Choroid plexus epithelial cell (primary cell): Measurements from ENCODE around the gene HAUS8.
A peak's percentile ranks its signal among the peaks of the same experiment; 100 is the strongest.

Experiments used
- DNase-seq: peaks from one replicate; pipeline ENCODE4 v3.0.0-alpha.2; 2010; ENCODE audit warnings: low read depth
- H3K4me3 ChIP-seq: 2 replicates; pipeline ENCODE4 v1.5.1; 2011; ENCODE audit warnings: low read depth, mild to moderate bottlenecking, control low read depth, low read length, moderate library complexity
- TF ChIP-seq, protein P1 (sequence below): conservative IDR thresholded peaks from 2 replicates; pipeline ENCODE4 v1.5.1; 2011; ENCODE audit warnings: low read depth, mild to moderate bottlenecking, control low read depth, inconsistent platforms, low read length, moderate library complexity

HAUS8 gene

DNA sequence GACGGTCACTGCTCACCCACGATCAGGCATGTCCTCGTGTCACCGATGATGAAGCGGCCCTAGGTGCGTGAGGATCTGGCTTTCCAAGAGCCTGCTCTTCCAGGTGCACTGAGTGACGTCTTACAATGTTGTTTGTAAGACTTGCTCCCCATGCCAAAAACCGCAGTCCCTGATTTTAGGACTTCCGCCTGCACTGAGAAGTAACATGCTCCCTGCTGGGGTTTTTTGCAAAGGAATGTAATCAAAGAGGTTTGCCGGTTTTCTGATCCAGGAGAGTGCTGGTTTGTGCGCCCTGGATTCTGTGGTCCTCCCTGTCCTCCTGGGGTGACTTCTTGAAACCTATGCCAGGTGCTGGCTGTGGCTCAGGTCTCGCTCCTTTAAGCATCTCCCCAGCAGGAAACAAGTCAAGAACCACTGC lies 39.2 kb upstream of the HAUS8 start:
- DNase-seq: peak; percentile 67
- H3K4me3 ChIP-seq: no peak overlapping the region
- TF ChIP-seq, protein P1, sequence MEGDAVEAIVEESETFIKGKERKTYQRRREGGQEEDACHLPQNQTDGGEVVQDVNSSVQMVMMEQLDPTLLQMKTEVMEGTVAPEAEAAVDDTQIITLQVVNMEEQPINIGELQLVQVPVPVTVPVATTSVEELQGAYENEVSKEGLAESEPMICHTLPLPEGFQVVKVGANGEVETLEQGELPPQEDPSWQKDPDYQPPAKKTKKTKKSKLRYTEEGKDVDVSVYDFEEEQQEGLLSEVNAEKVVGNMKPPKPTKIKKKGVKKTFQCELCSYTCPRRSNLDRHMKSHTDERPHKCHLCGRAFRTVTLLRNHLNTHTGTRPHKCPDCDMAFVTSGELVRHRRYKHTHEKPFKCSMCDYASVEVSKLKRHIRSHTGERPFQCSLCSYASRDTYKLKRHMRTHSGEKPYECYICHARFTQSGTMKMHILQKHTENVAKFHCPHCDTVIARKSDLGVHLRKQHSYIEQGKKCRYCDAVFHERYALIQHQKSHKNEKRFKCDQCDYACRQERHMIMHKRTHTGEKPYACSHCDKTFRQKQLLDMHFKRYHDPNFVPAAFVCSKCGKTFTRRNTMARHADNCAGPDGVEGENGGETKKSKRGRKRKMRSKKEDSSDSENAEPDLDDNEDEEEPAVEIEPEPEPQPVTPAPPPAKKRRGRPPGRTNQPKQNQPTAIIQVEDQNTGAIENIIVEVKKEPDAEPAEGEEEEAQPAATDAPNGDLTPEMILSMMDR: no peak

DNA sequence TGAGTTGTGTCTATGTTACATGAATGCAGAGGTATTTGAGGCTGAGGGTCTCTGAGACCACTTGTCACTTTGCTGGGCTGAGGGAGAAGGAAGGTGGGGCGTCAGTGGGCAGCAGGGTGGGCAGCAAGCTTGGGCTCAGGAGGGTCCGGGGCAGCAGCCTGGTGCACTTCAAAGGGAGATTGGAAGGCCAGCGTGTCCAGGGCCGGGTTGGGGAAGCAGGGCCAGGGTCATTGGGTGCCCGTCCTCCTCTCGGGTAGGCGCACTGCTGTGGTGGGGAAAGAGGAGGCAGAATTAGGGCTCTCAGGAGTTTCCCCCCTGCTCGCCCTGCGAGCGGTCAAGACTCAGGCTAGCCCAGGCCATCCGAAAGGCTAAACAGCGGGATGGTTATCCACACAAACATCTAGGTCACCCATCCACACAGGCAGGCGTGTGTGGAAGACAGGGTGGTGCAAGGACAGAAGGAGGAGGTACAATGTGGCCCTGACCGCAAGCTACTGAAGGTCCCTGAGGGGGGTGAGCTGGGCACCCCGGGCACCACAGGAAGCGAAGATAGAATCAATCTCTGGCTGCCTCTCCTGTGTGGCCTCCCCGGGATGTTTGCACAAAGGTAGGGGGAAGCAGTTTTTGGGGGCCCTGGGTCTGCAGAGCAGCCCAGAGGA lies 38.0 kb upstream of the HAUS8 start:
- no peak overlapping the region for H3K4me3 ChIP-seq
- no peak for DNase-seq
- TF ChIP-seq, protein P1: no peak

DNA sequence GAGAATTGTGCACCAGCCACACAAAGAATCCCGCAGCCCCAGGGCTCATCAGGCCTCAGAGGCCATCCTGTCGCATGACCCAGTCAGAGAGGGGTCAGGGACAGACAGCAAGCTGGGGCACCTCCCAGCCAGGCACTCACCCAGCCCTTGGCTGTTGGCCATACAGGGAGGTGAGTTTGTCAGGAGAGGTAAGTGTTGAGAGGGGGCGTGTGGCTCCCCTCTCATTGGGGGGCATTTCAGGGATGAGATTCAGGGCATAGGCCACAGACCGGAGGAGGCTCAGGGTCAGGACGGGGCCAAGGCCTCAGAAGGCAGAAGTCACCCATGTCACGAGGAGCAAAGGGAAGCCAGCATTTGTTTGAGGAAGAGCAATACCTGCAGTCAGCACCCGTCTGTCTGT lies 37.4 kb upstream of the HAUS8 start:
- DNase-seq: no peak
- H3K4me3 ChIP-seq: no peak overlapping the region
- TF ChIP-seq, protein P1: no peak

DNA sequence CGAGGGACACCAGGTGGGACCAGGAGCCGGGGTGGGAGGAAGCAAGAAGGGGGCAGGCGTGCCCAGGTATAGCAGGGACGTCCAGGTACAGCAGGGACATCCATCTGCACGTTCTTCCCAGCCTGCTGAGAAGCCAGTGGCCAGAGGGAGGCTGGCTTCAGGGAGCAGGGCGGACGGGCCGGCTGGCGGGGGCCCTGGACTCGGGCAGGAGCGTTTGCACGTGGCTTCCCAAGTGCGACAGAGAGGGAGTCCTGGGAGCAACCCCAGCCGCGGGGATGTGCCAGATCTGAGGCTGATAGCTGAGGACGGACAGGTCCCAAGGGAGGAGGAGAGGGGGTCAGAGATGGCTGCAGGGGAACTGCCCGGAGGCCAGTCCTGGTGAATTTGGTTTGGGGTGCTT lies 37.0 kb upstream of the HAUS8 start:
- no peak for DNase-seq
- TF ChIP-seq, protein P1: no peak
- H3K4me3 ChIP-seq: no peak overlapping the region

DNA sequence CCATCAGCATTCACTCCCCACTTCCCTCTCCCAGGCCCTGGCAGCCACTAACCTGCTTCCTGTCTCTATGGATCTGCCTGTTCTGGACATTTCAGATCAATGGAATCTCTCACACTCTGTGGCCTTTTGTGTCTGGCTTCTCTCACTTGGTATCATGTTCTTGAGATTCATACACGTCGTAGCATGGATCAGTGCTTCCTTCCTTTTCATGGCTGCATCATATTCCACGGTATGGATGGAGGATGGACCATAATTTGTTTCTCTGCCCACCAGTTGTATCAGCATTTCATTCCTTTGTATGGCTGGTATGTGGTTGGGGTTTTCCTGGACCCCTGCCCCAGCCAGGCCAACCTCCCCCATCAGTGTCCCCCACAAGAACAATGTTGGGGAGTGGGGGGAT lies 36.5 kb upstream of the HAUS8 start:
- no peak overlapping the region for H3K4me3 ChIP-seq
- TF ChIP-seq, protein P1: no peak
- no peak for DNase-seq

DNA sequence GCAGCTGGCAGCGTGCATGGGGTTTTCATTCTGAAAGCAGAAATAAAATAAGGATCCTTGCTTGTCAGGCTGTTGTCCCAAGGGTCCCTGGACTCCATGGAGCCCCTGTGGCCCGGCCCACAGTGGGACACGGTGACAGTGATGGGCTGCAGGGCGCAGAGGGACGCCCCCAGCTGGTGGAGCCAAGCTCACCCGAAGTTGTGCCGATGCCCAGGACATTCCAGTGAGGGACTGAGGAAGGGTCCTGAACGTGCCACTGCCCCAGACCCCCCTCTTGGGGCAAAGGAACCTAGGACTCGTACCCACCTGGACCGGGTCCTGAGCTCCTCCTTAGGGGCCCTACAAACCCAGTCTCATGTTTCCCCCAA lies 35.3 kb upstream of the HAUS8 start:
- H3K4me3 ChIP-seq: no peak overlapping the region
- TF ChIP-seq, protein P1: no peak
- DNase-seq: no peak

DNA sequence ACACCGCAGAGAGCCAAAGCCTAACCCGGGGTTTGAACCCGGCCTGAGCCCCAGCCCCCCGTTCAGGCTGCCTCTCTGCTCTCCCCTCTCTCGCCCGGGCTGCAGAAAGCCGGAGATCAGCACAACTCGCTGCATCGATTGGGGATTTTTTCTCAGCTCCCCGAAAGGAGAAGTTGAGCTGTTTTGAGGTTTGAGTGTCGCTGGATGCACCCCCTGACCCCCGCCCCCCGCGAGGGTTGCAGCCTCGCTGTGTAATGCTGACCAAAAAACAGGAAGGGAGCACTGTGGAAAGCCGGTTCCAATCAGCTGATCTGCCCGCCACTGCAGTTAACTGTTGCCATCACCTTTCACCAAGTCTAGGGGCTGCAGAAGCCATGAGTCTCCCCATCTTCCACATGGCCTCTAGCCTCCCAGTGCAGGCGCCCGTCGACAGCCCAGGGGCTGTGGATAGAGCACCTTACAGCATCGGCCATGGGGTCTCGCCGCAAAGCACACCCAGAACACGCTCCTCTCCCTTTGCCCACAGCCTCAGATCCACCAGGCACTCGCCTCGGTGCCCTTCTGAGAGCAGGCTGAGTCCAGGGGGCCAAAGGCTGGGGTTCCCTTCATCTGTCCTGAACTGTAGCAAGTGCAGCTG lies 34.8 kb upstream of the HAUS8 start:
- TF ChIP-seq, protein P1: no peak
- no peak for DNase-seq
- no peak overlapping the region for H3K4me3 ChIP-seq
